Left hindlimb (tissue), 1 donor: ENCODE results near the gene NCKAP1.
"Not testable (repeated sequence)": the region's sequence is repeated elsewhere in the genome, so short reads cannot be mapped to it uniquely, and the experiment has no call there.

Experiments used
- DNase-seq: peaks from one replicate; pipeline ENCODE4 v3.0.0-alpha.2; 2018

The NCKAP1 gene

GRCh38 chr2:182906454-182906853 is 131.8 kb downstream of the NCKAP1 start:
- DNase-seq: no peak

- no peak for DNase-seq
These were observed 133.4 kb downstream of the NCKAP1 start for GRCh38 chr2:182904844-182905243.

GRCh38 chr2:182903566-182903965 is 134.7 kb downstream of the NCKAP1 start:
- DNase-seq: no peak

- DNase-seq: no peak
These were observed 136.5 kb downstream of the NCKAP1 start for GRCh38 chr2:182901748-182902147.

GRCh38 chr2:182898718-182899117 is 139.5 kb downstream of the NCKAP1 start:
- DNase-seq: no peak

- no peak for DNase-seq
These were observed 141.1 kb downstream of the NCKAP1 start for GRCh38 chr2:182897137-182897536.

- DNase-seq: no peak
These were observed 142.5 kb downstream of the NCKAP1 start for GRCh38 chr2:182895798-182896197.

- DNase-seq: no peak
These were observed 143.1 kb downstream of the NCKAP1 start for GRCh38 chr2:182895169-182895568.

GRCh38 chr2:182894174-182894573 is 144.1 kb downstream of the NCKAP1 start:
- no peak for DNase-seq

- DNase-seq: no peak
These were observed 144.6 kb downstream of the NCKAP1 start for GRCh38 chr2:182893666-182894065.

GRCh38 chr2:182893035-182893434 is 145.2 kb downstream of the NCKAP1 start:
- not testable (repeated sequence) for DNase-seq

- no peak for DNase-seq
These were observed 146.6 kb downstream of the NCKAP1 start for GRCh38 chr2:182891611-182892010.

GRCh38 chr2:182890773-182891378 is 147.4 kb downstream of the NCKAP1 start:
- no peak for DNase-seq

GRCh38 chr2:182890305-182890704 is 148.0 kb downstream of the NCKAP1 start:
- no peak for DNase-seq

- no peak for DNase-seq
These were observed 150.4 kb downstream of the NCKAP1 start for GRCh38 chr2:182887753-182888415.

- DNase-seq: no peak
These were observed 151.2 kb downstream of the NCKAP1 start for GRCh38 chr2:182887093-182887492.

- DNase-seq: no peak
These were observed 152.5 kb downstream of the NCKAP1 start for GRCh38 chr2:182885771-182886170.

GRCh38 chr2:182883451-182883850 is 154.8 kb downstream of the NCKAP1 start:
- no peak for DNase-seq

GRCh38 chr2:182880100-182880499 is 158.2 kb downstream of the NCKAP1 start:
- not testable (repeated sequence) for DNase-seq

GRCh38 chr2:182876653-182877052 is 161.6 kb downstream of the NCKAP1 start:
- not testable (repeated sequence) for DNase-seq

GRCh38 chr2:182870227-182870626 is 168.0 kb downstream of the NCKAP1 start:
- DNase-seq: no peak

GRCh38 chr2:182868054-182868796 is 170.0 kb downstream of the NCKAP1 start:
- no peak for DNase-seq

GRCh38 chr2:182867426-182868053 is 170.7 kb downstream of the NCKAP1 start:
- no peak for DNase-seq
